ENCODE data around the gene WNT10A.

WNT10A gene

GRCh38 chr2:218861645-218862318 lies 18.9 kb upstream of the WNT10A start:
- in situ Hi-C loops (cut with HindIII; ENCODE audit: low sequenced_read_pairs) = no loop called here
- no peak overlapping the region for H3K4me3 ChIP-seq (ENCODE audit: low read depth, low read length)
- no peak for TF ChIP-seq CTCF (IDR thresholded peaks at IDR 0.05; ENCODE audit: low read depth, low read length)
- no peak for DNase-seq (ENCODE audit: low read depth, low spot score)

- no peak for TF ChIP-seq CTCF (IDR thresholded peaks at IDR 0.05; ENCODE audit: low read depth, low read length)
- H3K4me3 ChIP-seq (ENCODE audit: low read depth, low read length) = no peak overlapping the region
- DNase-seq (ENCODE audit: low read depth, low spot score) = no peak
- in situ Hi-C loops (cut with HindIII; ENCODE audit: low sequenced_read_pairs) = no loop called here
Observed at GRCh38 chr2:218863021-218863520, 17.6 kb upstream of the WNT10A start.

GRCh38 chr2:218865396-218865795 lies 15.3 kb upstream of the WNT10A start:
- in situ Hi-C loops (cut with HindIII; ENCODE audit: low sequenced_read_pairs) = no loop called here
- no peak for DNase-seq (ENCODE audit: low read depth, low spot score)
- H3K4me3 ChIP-seq (ENCODE audit: low read depth, low read length) = no peak overlapping the region
- no peak for TF ChIP-seq CTCF (IDR thresholded peaks at IDR 0.05; ENCODE audit: low read depth, low read length)

- in situ Hi-C loops (cut with HindIII; ENCODE audit: low sequenced_read_pairs) = no loop called here
- H3K4me3 ChIP-seq (ENCODE audit: low read depth, low read length) = no peak overlapping the region
- TF ChIP-seq CTCF (IDR thresholded peaks at IDR 0.05; ENCODE audit: low read depth, low read length) = no peak
- DNase-seq (ENCODE audit: low read depth, low spot score) = no peak
Observed at GRCh38 chr2:218865999-218866398, 14.7 kb upstream of the WNT10A start.

- in situ Hi-C loops (cut with HindIII; ENCODE audit: low sequenced_read_pairs) = no loop called here
- no peak for TF ChIP-seq CTCF (IDR thresholded peaks at IDR 0.05; ENCODE audit: low read depth, low read length)
- no peak for DNase-seq (ENCODE audit: low read depth, low spot score)
Observed at GRCh38 chr2:218867900-218868299, 12.8 kb upstream of the WNT10A start.

GRCh38 chr2:218869064-218869463 lies 11.6 kb upstream of the WNT10A start:
- DNase-seq (ENCODE audit: low read depth, low spot score) = no peak
- TF ChIP-seq CTCF (IDR thresholded peaks at IDR 0.05; ENCODE audit: low read depth, low read length) = no peak
- no peak overlapping the region for H3K4me3 ChIP-seq (ENCODE audit: low read depth, low read length)
- in situ Hi-C loops (cut with HindIII; ENCODE audit: low sequenced_read_pairs) = no loop called here

More at GRCh38 chr2:218867900-218868299, 12.8 kb upstream of the WNT10A start:
- H3K4me3 ChIP-seq (ENCODE audit: low read depth, low read length) = no peak overlapping the region
